ENCODE measurements around the gene TOMT.

DNA sequence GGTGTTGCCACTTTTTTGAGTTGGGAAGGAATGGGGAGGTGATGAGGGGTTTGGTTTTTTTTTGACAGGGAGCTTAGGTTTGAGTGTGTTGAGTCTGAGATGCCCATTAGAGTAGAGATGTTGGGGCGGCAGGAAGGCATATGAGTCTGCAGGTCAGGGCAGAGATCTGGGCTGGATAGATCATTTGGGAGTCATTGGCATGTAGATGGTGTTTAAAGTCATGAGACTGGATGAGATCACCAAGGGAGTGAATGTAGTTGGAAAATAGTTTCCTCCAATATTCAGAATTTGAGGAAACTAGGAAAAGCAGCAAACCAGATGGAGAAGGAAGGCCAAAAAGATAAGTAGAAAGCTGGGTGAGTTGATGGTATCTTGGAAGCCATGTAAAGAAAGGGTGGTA is 8.8 kb downstream of the TOMT start:
- TF ChIP-seq POLR2A (IDR thresholded peaks at IDR 0.05) (no peak), EP300 (IDR thresholded peaks at IDR 0.05) (no peak)
- TF ChIP-seq, protein P1, sequence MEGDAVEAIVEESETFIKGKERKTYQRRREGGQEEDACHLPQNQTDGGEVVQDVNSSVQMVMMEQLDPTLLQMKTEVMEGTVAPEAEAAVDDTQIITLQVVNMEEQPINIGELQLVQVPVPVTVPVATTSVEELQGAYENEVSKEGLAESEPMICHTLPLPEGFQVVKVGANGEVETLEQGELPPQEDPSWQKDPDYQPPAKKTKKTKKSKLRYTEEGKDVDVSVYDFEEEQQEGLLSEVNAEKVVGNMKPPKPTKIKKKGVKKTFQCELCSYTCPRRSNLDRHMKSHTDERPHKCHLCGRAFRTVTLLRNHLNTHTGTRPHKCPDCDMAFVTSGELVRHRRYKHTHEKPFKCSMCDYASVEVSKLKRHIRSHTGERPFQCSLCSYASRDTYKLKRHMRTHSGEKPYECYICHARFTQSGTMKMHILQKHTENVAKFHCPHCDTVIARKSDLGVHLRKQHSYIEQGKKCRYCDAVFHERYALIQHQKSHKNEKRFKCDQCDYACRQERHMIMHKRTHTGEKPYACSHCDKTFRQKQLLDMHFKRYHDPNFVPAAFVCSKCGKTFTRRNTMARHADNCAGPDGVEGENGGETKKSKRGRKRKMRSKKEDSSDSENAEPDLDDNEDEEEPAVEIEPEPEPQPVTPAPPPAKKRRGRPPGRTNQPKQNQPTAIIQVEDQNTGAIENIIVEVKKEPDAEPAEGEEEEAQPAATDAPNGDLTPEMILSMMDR (IDR thresholded peaks at IDR 0.05): no peak
